ENCODE data around the gene SORCS2.

SORCS2 gene

DNA sequence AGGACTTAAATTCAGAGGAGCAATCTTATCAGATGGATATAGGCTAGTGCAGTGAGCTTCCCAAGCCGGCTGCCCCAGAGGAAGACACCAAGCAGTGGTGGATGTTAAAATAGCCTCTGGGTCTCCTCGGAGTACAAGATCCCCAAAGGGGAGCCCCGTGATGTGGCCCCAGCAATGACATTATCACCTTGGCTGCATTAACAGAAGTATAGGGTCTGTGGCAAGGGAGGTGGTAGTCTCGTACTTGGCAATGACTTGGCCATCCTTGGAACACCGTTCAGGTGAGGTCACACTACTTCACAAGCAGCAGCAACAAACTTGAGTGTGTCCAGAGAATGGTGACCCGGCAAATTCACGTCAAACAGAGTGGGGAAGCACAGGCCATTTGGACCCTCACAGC lies 174.6 kb downstream of the SORCS2 start (continued):
- TF ChIP-seq ZNF677 (tag by site-specific recombination; IDR thresholded peaks at IDR 0.05), result no peak

DNA sequence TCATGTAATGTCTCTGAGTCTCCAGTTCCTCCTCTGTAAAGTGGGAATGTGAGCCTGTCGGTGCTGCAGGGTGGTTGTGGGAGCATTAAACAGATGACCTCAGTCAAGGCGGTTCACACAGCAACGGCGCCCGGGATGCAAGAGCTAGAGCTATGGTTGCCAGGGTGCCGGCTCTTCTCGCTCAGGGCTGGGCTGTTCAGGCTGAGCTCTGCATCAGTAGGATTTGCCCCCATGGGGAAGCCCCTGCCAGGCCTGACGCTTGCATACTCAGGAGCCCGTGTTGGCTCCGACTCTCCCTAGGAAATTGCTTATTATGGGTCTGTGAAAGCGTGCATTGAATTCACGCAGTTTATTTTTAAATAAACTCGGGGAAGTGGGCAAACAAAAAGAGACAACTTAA lies 175.1 kb downstream of the SORCS2 start:
- Histone ChIP-seq H3K9me3 (ENCODE audit: control insufficient read depth, insufficient read depth, low read depth, low read length) (no peaks in the 10 kb centered on the region), H3K4me1 (ENCODE audit: control insufficient read depth, insufficient read depth, low read length) (no peaks in the 10 kb centered on the region), H3K27ac (ENCODE audit: extremely low read depth, low read depth, low read length) (no peak overlapping the region), H3K4me3 (ENCODE audit: low read depth, low read length) (no peak overlapping the region), H3K36me3 (ENCODE audit: control insufficient read depth in 2 of 2, insufficient read depth in 1 of 2, low read length in 2 of 2) (no peaks in the 10 kb centered on the region)
- POLR2A ChIA-PET, result no interaction called here
- TF ChIP-seq ZNF571 (tag by site-specific recombination; IDR thresholded peaks at IDR 0.05), result no peak
- no peak for TF ChIP-seq ZNF292 (tag by site-specific recombination; IDR thresholded peaks at IDR 0.05; ENCODE audit: borderline replicate concordance, low read depth)
- no peak for TF ChIP-seq ZNF521 (tag by site-specific recombination; IDR thresholded peaks at IDR 0.05)
- no peak for TF ChIP-seq GLI2 (tag by site-specific recombination; IDR thresholded peaks at IDR 0.05; ENCODE audit: borderline replicate concordance, low read depth)
- TF ChIP-seq, protein P1, sequence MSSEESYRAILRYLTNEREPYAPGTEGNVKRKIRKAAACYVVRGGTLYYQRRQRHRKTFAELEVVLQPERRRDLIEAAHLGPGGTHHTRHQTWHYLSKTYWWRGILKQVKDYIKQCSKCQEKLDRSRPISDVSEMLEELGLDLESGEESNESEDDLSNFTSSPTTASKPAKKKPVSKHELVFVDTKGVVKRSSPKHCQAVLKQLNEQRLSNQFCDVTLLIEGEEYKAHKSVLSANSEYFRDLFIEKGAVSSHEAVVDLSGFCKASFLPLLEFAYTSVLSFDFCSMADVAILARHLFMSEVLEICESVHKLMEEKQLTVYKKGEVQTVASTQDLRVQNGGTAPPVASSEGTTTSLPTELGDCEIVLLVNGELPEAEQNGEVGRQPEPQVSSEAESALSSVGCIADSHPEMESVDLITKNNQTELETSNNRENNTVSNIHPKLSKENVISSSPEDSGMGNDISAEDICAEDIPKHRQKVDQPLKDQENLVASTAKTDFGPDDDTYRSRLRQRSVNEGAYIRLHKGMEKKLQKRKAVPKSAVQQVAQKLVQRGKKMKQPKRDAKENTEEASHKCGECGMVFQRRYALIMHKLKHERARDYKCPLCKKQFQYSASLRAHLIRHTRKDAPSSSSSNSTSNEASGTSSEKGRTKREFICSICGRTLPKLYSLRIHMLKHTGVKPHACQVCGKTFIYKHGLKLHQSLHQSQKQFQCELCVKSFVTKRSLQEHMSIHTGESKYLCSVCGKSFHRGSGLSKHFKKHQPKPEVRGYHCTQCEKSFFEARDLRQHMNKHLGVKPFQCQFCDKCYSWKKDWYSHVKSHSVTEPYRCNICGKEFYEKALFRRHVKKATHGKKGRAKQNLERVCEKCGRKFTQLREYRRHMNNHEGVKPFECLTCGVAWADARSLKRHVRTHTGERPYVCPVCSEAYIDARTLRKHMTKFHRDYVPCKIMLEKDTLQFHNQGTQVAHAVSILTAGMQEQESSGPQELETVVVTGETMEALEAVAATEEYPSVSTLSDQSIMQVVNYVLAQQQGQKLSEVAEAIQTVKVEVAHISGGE (tag by site-specific recombination; conservative IDR thresholded peaks at IDR 0.05; ENCODE audit: low read depth), result no peak
- TF ChIP-seq HOXD13 (CRISPR knock-in tag; IDR thresholded peaks at IDR 0.05; ENCODE audit: borderline replicate concordance), result no peak
- TF ChIP-seq, protein P2, sequence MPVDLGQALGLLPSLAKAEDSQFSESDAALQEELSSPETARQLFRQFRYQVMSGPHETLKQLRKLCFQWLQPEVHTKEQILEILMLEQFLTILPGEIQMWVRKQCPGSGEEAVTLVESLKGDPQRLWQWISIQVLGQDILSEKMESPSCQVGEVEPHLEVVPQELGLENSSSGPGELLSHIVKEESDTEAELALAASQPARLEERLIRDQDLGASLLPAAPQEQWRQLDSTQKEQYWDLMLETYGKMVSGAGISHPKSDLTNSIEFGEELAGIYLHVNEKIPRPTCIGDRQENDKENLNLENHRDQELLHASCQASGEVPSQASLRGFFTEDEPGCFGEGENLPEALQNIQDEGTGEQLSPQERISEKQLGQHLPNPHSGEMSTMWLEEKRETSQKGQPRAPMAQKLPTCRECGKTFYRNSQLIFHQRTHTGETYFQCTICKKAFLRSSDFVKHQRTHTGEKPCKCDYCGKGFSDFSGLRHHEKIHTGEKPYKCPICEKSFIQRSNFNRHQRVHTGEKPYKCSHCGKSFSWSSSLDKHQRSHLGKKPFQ (tag by site-specific recombination; IDR thresholded peaks at IDR 0.05), result no peak
- TF ChIP-seq, protein P3, sequence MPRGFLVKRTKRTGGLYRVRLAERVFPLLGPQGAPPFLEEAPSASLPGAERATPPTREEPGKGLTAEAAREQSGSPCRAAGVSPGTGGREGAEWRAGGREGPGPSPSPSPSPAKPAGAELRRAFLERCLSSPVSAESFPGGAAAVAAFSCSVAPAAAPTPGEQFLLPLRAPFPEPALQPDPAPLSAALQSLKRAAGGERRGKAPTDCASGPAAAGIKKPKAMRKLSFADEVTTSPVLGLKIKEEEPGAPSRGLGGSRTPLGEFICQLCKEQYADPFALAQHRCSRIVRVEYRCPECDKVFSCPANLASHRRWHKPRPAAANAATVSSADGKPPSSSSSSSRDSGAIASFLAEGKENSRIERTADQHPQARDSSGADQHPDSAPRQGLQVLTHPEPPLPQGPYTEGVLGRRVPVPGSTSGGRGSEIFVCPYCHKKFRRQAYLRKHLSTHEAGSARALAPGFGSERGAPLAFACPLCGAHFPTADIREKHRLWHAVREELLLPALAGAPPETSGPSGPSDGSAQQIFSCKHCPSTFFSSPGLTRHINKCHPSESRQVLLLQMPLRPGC (tag by site-specific recombination; IDR thresholded peaks at IDR 0.05), result no peak
- TF ChIP-seq ZBTB21 (tag by site-specific recombination; IDR thresholded peaks at IDR 0.05), result no peak
- no peak for TF ChIP-seq ZNF174 (tag by site-specific recombination; IDR thresholded peaks at IDR 0.05)
- TF ChIP-seq, protein P4, sequence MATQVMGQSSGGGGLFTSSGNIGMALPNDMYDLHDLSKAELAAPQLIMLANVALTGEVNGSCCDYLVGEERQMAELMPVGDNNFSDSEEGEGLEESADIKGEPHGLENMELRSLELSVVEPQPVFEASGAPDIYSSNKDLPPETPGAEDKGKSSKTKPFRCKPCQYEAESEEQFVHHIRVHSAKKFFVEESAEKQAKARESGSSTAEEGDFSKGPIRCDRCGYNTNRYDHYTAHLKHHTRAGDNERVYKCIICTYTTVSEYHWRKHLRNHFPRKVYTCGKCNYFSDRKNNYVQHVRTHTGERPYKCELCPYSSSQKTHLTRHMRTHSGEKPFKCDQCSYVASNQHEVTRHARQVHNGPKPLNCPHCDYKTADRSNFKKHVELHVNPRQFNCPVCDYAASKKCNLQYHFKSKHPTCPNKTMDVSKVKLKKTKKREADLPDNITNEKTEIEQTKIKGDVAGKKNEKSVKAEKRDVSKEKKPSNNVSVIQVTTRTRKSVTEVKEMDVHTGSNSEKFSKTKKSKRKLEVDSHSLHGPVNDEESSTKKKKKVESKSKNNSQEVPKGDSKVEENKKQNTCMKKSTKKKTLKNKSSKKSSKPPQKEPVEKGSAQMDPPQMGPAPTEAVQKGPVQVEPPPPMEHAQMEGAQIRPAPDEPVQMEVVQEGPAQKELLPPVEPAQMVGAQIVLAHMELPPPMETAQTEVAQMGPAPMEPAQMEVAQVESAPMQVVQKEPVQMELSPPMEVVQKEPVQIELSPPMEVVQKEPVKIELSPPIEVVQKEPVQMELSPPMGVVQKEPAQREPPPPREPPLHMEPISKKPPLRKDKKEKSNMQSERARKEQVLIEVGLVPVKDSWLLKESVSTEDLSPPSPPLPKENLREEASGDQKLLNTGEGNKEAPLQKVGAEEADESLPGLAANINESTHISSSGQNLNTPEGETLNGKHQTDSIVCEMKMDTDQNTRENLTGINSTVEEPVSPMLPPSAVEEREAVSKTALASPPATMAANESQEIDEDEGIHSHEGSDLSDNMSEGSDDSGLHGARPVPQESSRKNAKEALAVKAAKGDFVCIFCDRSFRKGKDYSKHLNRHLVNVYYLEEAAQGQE (tag by site-specific recombination; IDR thresholded peaks at IDR 0.05), result no peak
- CTCF ChIA-PET, result interaction anchor here (1.2 kb wide), 1 partner anchor 173 kb away, joined by 5 read pairs; no protein-coding TSS in a partner anchor

DNA sequence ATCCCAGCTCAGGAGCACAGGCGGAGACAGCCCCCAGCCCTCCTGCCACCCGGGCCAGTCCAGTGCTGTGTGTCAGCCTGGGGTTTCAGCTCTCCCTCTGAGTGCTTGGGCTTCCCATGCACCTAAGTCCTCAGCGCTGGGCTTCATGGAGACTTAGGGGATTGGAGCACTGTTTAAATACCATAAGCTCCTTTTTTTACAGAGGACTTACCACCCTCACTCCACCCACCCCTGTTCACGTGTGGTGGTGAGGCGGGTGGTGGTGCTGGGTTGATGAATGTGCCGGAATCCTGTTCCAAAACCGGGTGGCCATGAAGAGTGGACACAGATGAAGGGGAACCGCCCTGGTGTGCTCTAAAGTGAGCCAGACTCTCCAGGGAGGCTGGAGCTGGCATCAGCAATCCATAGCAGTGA lies 175.5 kb downstream of the SORCS2 start:
- POLR2A ChIA-PET, result no interaction called here
- Histone ChIP-seq H3K4me1 (ENCODE audit: control insufficient read depth, insufficient read depth, low read length) (no peaks in the 10 kb centered on the region), H3K9me3 (ENCODE audit: control insufficient read depth, insufficient read depth, low read depth, low read length) (no peaks in the 10 kb centered on the region), H3K36me3 (ENCODE audit: control insufficient read depth in 2 of 2, insufficient read depth in 1 of 2, low read length in 2 of 2) (no peaks in the 10 kb centered on the region), H3K27ac (ENCODE audit: extremely low read depth, low read depth, low read length) (no peak overlapping the region), H3K4me3 (ENCODE audit: low read depth, low read length) (no peak overlapping the region)
- CTCF ChIA-PET, result interaction anchor here (1.2 kb wide), 1 partner anchor 173 kb away, joined by 5 read pairs; no protein-coding TSS in a partner anchor
- no peak for TF ChIP-seq ZNF792 (tag by site-specific recombination; IDR thresholded peaks at IDR 0.05)
- TF ChIP-seq, protein P5, sequence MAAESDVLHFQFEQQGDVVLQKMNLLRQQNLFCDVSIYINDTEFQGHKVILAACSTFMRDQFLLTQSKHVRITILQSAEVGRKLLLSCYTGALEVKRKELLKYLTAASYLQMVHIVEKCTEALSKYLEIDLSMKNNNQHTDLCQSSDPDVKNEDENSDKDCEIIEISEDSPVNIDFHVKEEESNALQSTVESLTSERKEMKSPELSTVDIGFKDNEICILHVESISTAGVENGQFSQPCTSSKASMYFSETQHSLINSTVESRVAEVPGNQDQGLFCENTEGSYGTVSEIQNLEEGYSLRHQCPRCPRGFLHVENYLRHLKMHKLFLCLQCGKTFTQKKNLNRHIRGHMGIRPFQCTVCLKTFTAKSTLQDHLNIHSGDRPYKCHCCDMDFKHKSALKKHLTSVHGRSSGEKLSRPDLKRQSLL (tag by site-specific recombination; IDR thresholded peaks at IDR 0.05), result no peak
- TF ChIP-seq, protein P6, sequence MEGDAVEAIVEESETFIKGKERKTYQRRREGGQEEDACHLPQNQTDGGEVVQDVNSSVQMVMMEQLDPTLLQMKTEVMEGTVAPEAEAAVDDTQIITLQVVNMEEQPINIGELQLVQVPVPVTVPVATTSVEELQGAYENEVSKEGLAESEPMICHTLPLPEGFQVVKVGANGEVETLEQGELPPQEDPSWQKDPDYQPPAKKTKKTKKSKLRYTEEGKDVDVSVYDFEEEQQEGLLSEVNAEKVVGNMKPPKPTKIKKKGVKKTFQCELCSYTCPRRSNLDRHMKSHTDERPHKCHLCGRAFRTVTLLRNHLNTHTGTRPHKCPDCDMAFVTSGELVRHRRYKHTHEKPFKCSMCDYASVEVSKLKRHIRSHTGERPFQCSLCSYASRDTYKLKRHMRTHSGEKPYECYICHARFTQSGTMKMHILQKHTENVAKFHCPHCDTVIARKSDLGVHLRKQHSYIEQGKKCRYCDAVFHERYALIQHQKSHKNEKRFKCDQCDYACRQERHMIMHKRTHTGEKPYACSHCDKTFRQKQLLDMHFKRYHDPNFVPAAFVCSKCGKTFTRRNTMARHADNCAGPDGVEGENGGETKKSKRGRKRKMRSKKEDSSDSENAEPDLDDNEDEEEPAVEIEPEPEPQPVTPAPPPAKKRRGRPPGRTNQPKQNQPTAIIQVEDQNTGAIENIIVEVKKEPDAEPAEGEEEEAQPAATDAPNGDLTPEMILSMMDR (tag by site-specific recombination; IDR thresholded peaks at IDR 0.05), result no peak
- TF ChIP-seq ZNF514 (tag by site-specific recombination; IDR thresholded peaks at IDR 0.05), result no peak
- TF ChIP-seq ZNF10 (tag by site-specific recombination; IDR thresholded peaks at IDR 0.05), result no peak
- TF ChIP-seq ZBTB8A (tag by site-specific recombination; IDR thresholded peaks at IDR 0.05), result no peak

Measured in HEK293 (cell line).